HG02852 (cell line): ENCODE results near the gene PHACTR2.

Source experiments
- ATAC-seq: cut with Tn5 transposase; IDR thresholded peaks from one replicate; pipeline ENCODE4 v1.9.1; 2021; ENCODE audit warnings: mild to moderate bottlenecking, moderate library complexity; ENCODE audit not compliant: unreplicated experiment

Gene PHACTR2

DNA sequence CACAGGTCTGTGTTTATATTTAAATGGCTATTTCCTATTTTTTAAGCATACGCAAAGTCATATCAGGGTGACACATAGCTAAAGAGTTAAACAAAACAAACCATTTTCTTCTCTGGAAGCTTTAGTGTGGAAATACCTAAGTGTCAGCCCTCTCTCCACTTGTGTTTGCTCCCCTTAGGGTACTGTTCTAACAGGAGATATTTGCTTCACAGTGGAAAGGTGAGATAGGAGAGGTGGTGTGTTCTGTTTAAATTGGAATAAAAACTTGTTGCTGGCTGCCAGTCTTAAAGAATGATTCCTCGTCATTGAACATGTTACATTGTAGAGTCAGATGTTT, 18.9 kb downstream of the PHACTR2 start:
- ATAC-seq = no peak

GRCh38 chr6:143697076-143697800, 19.5 kb downstream of the PHACTR2 start:
- ATAC-seq = no peak

GRCh38 chr6:143698329-143698728, 20.6 kb downstream of the PHACTR2 start:
- no peak for ATAC-seq

DNA sequence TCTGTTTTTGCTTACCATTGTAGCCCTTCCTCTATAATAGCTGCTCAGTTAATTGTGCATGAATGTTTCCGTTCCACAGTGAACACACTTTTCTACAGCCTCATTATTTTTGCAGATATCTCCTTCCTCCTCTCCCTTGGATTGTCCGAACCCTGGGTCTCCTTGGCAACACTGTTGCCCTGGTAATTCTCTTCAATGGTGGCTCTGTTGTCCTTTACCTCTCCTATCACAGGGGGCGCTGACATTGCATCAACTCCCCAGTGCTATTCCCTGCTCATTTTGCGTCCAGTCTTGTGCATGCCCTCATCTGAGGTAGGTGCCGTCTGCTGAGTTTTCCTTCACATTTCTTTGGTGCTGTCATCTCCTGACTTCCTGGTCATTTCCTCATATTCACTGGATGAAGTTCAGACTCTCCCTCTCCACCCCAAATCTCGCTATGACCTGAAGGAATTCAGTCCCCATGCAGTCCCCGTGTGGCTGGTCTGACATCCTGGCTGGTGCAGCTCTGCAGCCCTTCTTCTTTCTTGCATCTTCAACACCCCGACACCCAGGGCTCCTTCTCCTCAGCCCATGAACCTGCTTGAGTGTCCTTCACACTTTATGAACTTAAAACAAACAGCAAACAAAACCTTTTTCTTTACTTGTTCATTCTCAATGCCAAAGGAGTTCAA, 21.1 kb downstream of the PHACTR2 start:
- ATAC-seq = no peak

DNA sequence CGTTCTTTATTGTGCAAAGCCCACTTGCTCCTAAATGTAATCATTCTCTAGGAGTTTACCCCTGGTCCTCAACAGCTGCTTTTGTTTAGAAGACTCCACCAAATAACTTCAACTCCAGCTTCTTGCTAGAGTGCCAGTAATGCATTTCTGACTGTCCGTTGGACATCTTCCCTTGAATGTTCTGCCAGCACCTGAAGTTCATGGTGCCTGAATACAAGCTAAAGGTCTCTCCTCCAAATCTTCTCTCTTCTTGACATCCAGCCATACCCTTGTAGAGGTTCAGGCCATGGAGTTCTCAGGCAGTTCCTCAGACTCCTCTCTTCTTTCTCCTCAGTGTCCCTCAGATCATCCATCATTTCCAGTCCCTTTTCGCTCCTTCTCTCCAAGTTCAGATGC, 21.7 kb downstream of the PHACTR2 start:
- ATAC-seq = no peak

GRCh38 chr6:143700684-143701348, 23.1 kb downstream of the PHACTR2 start:
- ATAC-seq = no peak

DNA sequence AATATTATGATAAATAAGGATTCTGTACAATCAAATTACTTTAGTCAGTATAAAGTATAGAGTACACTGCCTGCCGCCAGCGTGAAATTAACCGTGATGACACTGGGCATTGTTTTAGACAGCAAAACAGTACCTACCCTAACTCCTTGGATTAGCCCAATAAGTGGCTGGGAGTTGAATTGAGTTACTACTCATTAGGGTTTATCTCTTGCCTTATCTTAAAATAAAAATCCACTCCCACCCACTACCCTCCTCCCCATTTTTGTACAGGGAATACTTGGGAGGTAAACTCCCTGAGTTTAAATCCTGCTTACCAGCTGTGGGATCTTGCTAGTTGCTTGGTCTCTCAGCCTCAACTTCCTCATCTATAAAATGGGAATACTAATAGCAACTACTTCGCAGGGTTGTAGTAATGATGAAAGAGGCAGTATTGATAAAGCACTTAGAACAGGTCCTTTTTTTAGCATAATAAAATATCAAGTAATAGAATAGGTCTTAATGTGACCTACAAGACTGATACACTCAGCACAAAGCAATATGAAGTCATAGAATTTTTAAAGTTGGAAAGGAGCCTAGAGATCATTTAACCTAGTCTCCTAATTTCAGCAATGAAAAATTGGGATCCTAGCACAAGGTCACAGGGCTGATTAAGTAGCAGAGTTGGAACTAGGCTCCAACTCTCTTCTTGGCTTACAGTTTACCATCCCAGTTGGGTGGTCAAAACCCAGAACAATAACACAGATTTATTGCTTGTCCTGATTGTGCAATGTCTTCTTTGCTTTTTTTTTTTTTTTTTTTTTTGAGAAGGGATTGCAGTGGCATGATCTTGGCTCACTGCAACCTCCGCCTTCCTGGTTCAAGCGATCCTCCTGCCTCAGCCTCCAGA, 23.8 kb downstream of the PHACTR2 start:
- ATAC-seq = no peak

DNA sequence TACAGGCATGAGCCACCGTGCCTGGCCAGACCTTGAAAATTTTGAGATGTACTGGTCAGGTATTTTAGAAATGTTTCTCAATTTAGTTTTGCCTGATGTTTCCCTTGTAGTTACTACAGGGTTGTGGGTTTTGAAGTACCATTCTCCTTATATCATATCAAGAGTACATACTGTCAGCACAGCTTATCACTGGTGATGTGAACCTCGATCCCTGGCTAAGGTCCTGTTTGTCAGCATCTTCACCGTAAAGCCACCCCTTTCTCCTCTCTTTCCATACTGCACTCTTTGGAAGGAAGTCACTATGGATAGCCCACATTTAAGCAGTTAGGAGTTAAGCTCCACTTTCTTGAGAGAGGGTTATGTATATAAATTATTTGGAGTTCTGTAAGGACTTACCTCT, 27.8 kb downstream of the PHACTR2 start:
- no peak for ATAC-seq

- no peak for ATAC-seq
These were observed 29.9 kb downstream of the PHACTR2 start for GRCh38 chr6:143707697-143708096.

- ATAC-seq = no peak
These were observed 31.1 kb downstream of the PHACTR2 start for GRCh38 chr6:143708889-143709288.

DNA sequence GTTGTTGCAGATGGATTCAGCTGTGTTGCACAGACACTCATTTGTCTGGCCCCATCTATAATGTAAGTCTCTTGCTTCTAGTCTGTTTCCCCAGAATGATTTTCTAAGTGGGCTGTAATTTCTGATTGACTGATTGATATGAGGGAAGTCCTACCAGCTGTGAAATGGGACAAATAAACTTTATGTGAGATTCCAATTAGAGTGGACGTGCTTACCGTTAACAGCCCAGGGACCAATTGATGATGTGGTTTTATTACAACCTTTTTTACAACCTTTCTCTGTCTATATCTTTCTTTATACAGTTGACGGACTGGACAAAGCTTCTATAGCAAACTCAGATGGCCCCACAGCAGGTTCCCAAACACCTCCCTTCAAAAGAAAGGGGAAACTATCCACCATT, 33.9 kb downstream of the PHACTR2 start:
- ATAC-seq = no peak

DNA sequence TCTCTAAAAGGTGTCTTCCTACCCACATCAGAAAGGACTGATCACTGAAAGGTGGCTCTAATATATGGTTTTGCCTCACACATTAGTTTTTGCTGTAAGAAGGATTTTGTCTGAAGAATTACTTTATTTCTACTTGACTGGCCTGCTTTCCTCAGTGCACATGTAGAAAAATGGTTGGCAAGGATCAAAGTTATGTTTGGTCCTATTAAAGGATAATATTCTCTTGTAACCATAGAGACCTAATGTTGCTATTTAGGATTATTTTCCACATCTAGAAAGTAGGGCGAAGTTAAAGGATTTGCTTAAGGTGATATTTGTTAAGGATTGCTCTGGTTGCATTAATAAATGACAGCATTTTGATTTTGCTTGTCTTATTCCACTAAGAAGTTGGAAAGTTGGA, 40.7 kb downstream of the PHACTR2 start:
- ATAC-seq = no peak

DNA sequence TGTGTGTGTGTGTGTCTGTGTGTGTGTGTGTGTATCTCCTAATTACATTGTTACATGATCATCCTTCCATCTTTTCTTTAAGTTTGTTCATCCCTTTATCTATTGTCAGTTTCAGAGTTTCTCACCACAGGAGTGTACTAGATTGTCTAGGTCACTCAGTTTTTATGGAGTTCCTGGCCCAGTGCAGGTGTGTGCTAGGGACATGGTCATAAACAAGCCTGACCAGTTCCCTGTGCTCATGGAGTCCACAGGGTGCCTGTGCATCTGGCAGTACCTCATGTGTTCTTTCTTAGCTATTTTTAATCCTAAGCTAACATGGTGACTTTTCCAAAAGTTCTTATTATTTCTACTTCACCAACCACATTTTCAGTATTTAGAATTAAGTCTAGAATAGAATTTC, 43.9 kb downstream of the PHACTR2 start:
- no peak for ATAC-seq

- no peak for ATAC-seq
These were observed 47.1 kb downstream of the PHACTR2 start for GRCh38 chr6:143724876-143725275.

GRCh38 chr6:143726015-143726647, 48.4 kb downstream of the PHACTR2 start:
- ATAC-seq = no peak

- no peak for ATAC-seq
These were observed 49.3 kb downstream of the PHACTR2 start for GRCh38 chr6:143727035-143727434.

- ATAC-seq = no peak
These were observed 54.0 kb downstream of the PHACTR2 start for GRCh38 chr6:143731789-143732188.

DNA sequence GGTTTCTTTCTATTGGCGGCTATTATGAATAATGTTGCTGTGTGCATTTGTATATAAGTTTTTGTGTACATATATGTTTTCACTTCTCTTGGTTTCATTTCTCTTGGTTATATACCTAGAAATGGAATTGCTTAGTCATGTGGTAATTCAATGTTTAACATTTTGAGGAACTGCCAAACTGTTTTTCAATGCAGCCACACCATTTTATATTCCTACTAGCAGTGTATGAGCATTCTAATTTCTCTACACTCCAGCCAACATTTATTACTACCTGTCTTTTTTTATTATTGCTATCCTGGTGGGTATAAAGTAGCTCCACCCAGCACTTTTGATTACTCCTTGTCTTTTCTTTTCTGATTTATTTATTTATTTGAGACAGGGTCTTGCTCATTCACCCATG, 54.8 kb downstream of the PHACTR2 start:
- no peak for ATAC-seq

DNA sequence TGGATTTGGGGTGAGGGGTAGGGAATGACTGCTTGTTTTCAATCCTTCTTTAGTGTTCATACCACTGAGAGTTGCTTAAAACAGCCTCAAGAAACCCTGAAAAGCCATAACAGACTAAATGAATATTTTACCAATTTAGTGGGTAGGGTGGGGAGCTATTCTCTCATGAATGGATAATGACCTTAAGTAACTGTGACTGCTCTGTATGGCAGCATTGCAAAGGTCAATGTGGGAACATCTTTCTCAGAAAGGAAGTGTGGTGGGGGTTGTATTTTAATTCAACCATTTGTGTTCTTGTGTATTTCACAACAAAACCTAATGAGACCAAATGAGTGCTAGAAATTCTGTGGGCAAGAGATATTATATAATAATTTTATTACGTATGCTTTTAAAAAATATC, 55.7 kb downstream of the PHACTR2 start:
- no peak for ATAC-seq

- no peak for ATAC-seq
These were observed 56.9 kb downstream of the PHACTR2 start for GRCh38 chr6:143734641-143735063.
